ENCODE data around the gene MINK1. TPM values are rescaled to one million over a fixed set of nuclear protein-coding genes. Genes with fewer than 3 reads are reported as not detected.

Gene MINK1
- total RNA-seq, 1 experiment from 2014 or later, result 68.8 TPM

GRCh38 chr17:4859816-4860625 lies 26.9 kb downstream of the MINK1 start:
- peaks cover 46 to 48% of the 10 kb centered on the region in 2 experiments for H3K4me1 Mint-ChIP-seq

More at GRCh38 chr17:4859816-4860625, 26.9 kb downstream of the MINK1 start:
- Histone ChIP-seq H2AK5ac (ENCODE audit: insufficient read length, low read length) (no peak overlapping the region), H3K9ac (ENCODE audit: extremely low read depth, insufficient read length, low read length) (no peak overlapping the region), H2BK12ac (ENCODE audit: insufficient read length, low read depth, low read length) (no peak overlapping the region), H3K56ac (ENCODE audit: insufficient read length, low read depth, low read length) (no peak overlapping the region), H3K27ac (ENCODE audit: insufficient read length, low read depth, low read length) (no peak overlapping the region), H3K23me2 (ENCODE audit: insufficient read length, low read depth, low read length, poor library complexity, severe bottlenecking) (no peaks in the 10 kb centered on the region), H3K4ac (ENCODE audit: low read depth, low read length) (no peak overlapping the region), H3T11ph (ENCODE audit: low read length) (no peak overlapping the region), H3K79me1 (ENCODE audit: insufficient read depth, low read depth, low read length, poor library complexity, severe bottlenecking) (no peaks in the 10 kb centered on the region), H3K18ac (ENCODE audit: insufficient read length, low read depth, low read length) (no peak overlapping the region), H2AFZ (ENCODE audit: low read length) (no peak overlapping the region), H4K5ac (ENCODE audit: insufficient read length, low read depth, low read length) (no peak overlapping the region), H2BK5ac (ENCODE audit: insufficient read length, low read length) (no peak overlapping the region), H3K4me1 (ENCODE audit: insufficient read depth, low read length) (peaks cover 17% of the 10 kb centered on the region; the same call in 1 of the 2 replicates), H3K4me2 (ENCODE audit: insufficient read depth, insufficient read length, low read length) (peak overlapping the region; percentile 43), H3K9me3 (ENCODE audit: control insufficient read depth, low read depth, low read length) (no peaks in the 10 kb centered on the region), H3K79me2 (ENCODE audit: insufficient read depth, low read length) (no peaks in the 10 kb centered on the region), H3K14ac (ENCODE audit: insufficient read depth, low read length) (peak overlapping the region; percentile 59), H4K8ac (replicated peaks; ENCODE audit: insufficient read length, low read depth, low read length) (no peak overlapping the region), H3K27me3 (ENCODE audit: insufficient read depth, low read length) (no peaks in the 10 kb centered on the region), H4K20me1 (ENCODE audit: control insufficient read depth, insufficient read depth, insufficient read length) (no peaks in the 10 kb centered on the region), H2BK120ac (ENCODE audit: low read depth, low read length, poor library complexity, severe bottlenecking) (no peak overlapping the region), H4K91ac (ENCODE audit: insufficient read length, low read depth, low read length) (no peak overlapping the region), H2BK15ac (ENCODE audit: low read depth, low read length) (no peak overlapping the region), H2BK20ac (ENCODE audit: low read depth, low read length, poor library complexity, severe bottlenecking) (no peak overlapping the region), H3K23ac (ENCODE audit: insufficient read length, low read depth, low read length) (no peak overlapping the region)
- H3K9me3 Mint-ChIP-seq, result no peaks in the 10 kb centered on the region
- no peak for TF ChIP-seq CTCF (conservative IDR thresholded peaks at IDR 0.05)
- no CpG with 5 or more reads among the region's 32 CpGs for WGBS (ENCODE audit: extremely low coverage, insufficient read length, low lambda C conversion rate)
- no peaks in the 10 kb centered on the region for H3K27me3 Mint-ChIP-seq (ENCODE audit: low read depth)
- H3K27ac Mint-ChIP-seq, result peak overlapping the region in 2 of 3 experiments; percentile 5 to 78; a peak in 4 of 7 replicates
- no peak for DNase-seq
- peaks cover 0 to 9% (median 0%) of the 10 kb centered on the region in 3 experiments; a peak in 4 of 7 replicates for H3K36me3 Mint-ChIP-seq (ENCODE audit: insufficient read depth in 1 of 3, low read depth in 3 of 3)
- H3K4me3 Mint-ChIP-seq, result peak overlapping the region; percentile 9 to 58; a peak in 4 of 5 replicates
